Measurements from ENCODE around the gene GAS2.

- TF ChIP-seq CTCF (IDR thresholded peaks at IDR 0.05) = no peak
- no peak for TF ChIP-seq POLR2AphosphoS5 (IDR thresholded peaks at IDR 0.05)
- TF ChIP-seq POLR2A (IDR thresholded peaks at IDR 0.05) = no peak
These were observed 102.7 kb downstream of the GAS2 start for GRCh38 chr11:22769081-22769480.

Measured in prostate gland (tissue), 2 donors.